Measurements from ENCODE around the gene RAB36. TPM values are rescaled to one million over a fixed set of nuclear protein-coding genes. Genes with fewer than 3 reads are reported as not detected.
A peak's percentile ranks its signal among the peaks of the same experiment; 100 is the strongest.

RAB36 gene
- total RNA-seq (2011; cell fraction: chromatin; rRNA removed; ENCODE audit: low replicate concordance), result not detected in 2 replicates
- not detected in 2 replicates for total RNA-seq (2011; cell fraction: nucleolus; rRNA removed)
- not detected in 2 replicates for total RNA-seq (2011; cell fraction: nucleoplasm; rRNA removed)
- total RNA-seq (2014; rRNA removed) (0.04 and 0.50 TPM in 2 replicates), total RNA-seq (2014; rRNA removed; fragmentation: Illumina TruSeq; extraction: Trizol) (not detected in 2 replicates), total RNA-seq (2015; rRNA removed; fragmentation: Illumina TruSeq; extraction: Trizol) (not detected in 2 replicates), total RNA-seq (2021) (0.09 TPM in 1 of 2 replicates, not detected in the other), polyA plus RNA-seq (2011; rRNA removed) (0.01 and 0.04 TPM in 2 replicates), polyA plus RNA-seq (2014; fragmentation: Illumina TruSeq; extraction: Trizol) (not detected in 2 replicates), polyA plus RNA-seq (2014; fragmentation: Nextera tagmentation; extraction: Ambion mirVana) (under 1 TPM; 0.04 to 0.08 TPM), polyA plus RNA-seq (2014; rRNA removed) (0.08 TPM in 1 of 2 replicates, not detected in the other), polyA minus RNA-seq (2011; rRNA and poly(A)+ RNA removed) (0.42 TPM in 1 of 2 replicates, not detected in the other), Bru-seq, nascent RNA (percentile 16 among the genes with signal in this experiment), BruChase-seq, experiment 1, labeled RNA remaining after a 2-hour chase (not detected), BruChase-seq, experiment 2, labeled RNA remaining after a 6-hour chase (percentile 9 among the genes with signal in this experiment)
- 0.58 TPM in 1 of 2 replicates, not detected in the other for polyA plus RNA-seq (2011; cell fraction: cytosol; rRNA removed)
- polyA plus RNA-seq (2011; cell fraction: nucleus; rRNA removed), result 0.06 TPM in 1 of 2 replicates, not detected in the other
- polyA plus RNA-seq (2012), result 0.08 and 0.18 TPM in 2 replicates
- not detected in 2 replicates for polyA minus RNA-seq (2011; cell fraction: cytosol; rRNA and poly(A)+ RNA removed)
- 0.11 and 0.40 TPM in 2 replicates for polyA minus RNA-seq (2011; cell fraction: nucleus; rRNA and poly(A)+ RNA removed)
- long read RNA-seq, experiment 1, partial matches to known transcripts, result 0 of 1 reads
- long read RNA-seq, experiment 1, other reads (novel, unspliced or antisense), result 1 of 1 reads
- long read RNA-seq, experiment 2, result 0 reads
- long read RNA-seq, experiment 3, result 0 reads

- intact Hi-C loops (cut with micrococcal nuclease) (loop anchor here (1.0 kb wide), 1 partner anchor 35 kb away; the partner anchor contains the start of gene BCR), in situ Hi-C loops (cut with MboI) (no loop called here)
- POLR2A ChIA-PET, result interaction anchor here (0.5 to 86.5 kb wide), 29 partner anchors 8 to 671 kb away, joined by 3 to 3476 read pairs (median 4); partner anchors contain the start of gene BCR
- no peaks in the 10 kb centered on the region for H3K36me3 ChIP-seq (ENCODE audit: control insufficient read depth, insufficient read depth, low read length)
- ATAC-seq (peak; percentile 90), DNase-seq (ENCODE audit: extremely low read depth in 1 of 4, low spot score in 3 of 4) (peak; percentile 60 to 100 (median 100)), FAIRE-seq (peak; percentile 94)
- H3K79me2 ChIP-seq (ENCODE audit: control insufficient read depth, insufficient read depth, low read length), result no peaks in the 10 kb centered on the region
- H3K9ac ChIP-seq (ENCODE audit: insufficient read depth in 1 of 2, low read depth in 2 of 2, low read length in 2 of 2), result peak within 1 kb of the TSS in 1 of 2 experiments; percentile 7; a peak in 2 of 4 replicates
- no TSS peak for BruUV-seq (replicated peaks)
- peak within 1 kb of the TSS; percentile 11; the same call in 1 of the 2 replicates for H2AFZ ChIP-seq (ENCODE audit: low read depth, low read length)
- H3K4me2 ChIP-seq (ENCODE audit: insufficient read depth, low read length), result peak within 1 kb of the TSS; percentile 52
- no peak within 1 kb of the TSS for H3K27ac ChIP-seq (ENCODE audit: extremely low read depth, low read depth, low read length)
- peaks cover 12% of the 10 kb centered on the region for H3K9me1 ChIP-seq (ENCODE audit: control insufficient read depth, insufficient read depth, low read length)
- WGBS (ENCODE audit: insufficient coverage, low coverage, missing lambda C conversion rate), result 27% methylated on average over 62 of the region's 62 CpGs
- peaks cover 16 to 30% of the 10 kb centered on the region in 2 experiments for H3K4me1 ChIP-seq (replicated peaks in 1 of 2; ENCODE audit: control insufficient read depth in 2 of 2, insufficient read depth in 2 of 2, low read length in 2 of 2)
- no peaks in the 10 kb centered on the region for H3K9me3 ChIP-seq (replicated peaks; ENCODE audit: control insufficient read depth, insufficient read depth, low read depth, low read length)
- no peak within 1 kb of the TSS for H3K4me3 ChIP-seq
- H4K20me1 ChIP-seq (replicated peaks; ENCODE audit: control insufficient read depth, insufficient read depth, low read length), result peaks cover 64% of the 10 kb centered on the region
- CTCF ChIA-PET (ENCODE audit: low intra/inter-chr PET ratio), result interaction anchor here (0.7 kb wide), 1 partner anchor 290 kb away, joined by 4 read pairs; no protein-coding TSS in a partner anchor
- peaks cover 31 to 42% of the 10 kb centered on the region in 2 experiments for H3K27me3 ChIP-seq (ENCODE audit: control insufficient read depth in 2 of 2, insufficient read depth in 2 of 2, low read length in 2 of 2)
- TF ChIP-seq CBFA2T3 (IDR thresholded peaks at IDR 0.05) (no peak), ZNF644 (tag; IDR thresholded peaks at IDR 0.05; ENCODE audit: low read depth) (no peak), ZNF174 (CRISPR knock-in tag; IDR thresholded peaks at IDR 0.05) (no peak), EGR1 (conservative IDR thresholded peaks at IDR 0.05) (no peak), FOXK1 (CRISPR knock-in tag; IDR thresholded peaks at IDR 0.05; ENCODE audit: borderline replicate concordance) (no peak), PRPF4 (IDR thresholded peaks at IDR 0.05; ENCODE audit: insufficient read depth, low read depth, low read length, poor library complexity, severe bottlenecking) (no peak), EP300 (IDR thresholded peaks at IDR 0.05; ENCODE audit: low read length) (no peak), ZHX1 (conservative IDR thresholded peaks at IDR 0.05; ENCODE audit: low read length) (no peak), SMAD3 (CRISPR knock-in tag; conservative IDR thresholded peaks at IDR 0.05) (no peak)
- TF ChIP-seq, protein P1, sequence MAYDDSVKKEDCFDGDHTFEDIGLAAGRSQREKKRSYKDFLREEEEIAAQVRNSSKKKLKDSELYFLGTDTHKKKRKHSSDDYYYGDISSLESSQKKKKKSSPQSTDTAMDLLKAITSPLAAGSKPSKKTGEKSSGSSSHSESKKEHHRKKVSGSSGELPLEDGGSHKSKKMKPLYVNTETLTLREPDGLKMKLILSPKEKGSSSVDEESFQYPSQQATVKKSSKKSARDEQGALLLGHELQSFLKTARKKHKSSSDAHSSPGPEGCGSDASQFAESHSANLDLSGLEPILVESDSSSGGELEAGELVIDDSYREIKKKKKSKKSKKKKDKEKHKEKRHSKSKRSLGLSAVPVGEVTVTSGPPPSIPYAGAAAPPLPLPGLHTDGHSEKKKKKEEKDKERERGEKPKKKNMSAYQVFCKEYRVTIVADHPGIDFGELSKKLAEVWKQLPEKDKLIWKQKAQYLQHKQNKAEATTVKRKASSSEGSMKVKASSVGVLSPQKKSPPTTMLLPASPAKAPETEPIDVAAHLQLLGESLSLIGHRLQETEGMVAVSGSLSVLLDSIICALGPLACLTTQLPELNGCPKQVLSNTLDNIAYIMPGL (CRISPR knock-in tag; IDR thresholded peaks at IDR 0.05), result peak; percentile 91
- TF ChIP-seq, protein P2, sequence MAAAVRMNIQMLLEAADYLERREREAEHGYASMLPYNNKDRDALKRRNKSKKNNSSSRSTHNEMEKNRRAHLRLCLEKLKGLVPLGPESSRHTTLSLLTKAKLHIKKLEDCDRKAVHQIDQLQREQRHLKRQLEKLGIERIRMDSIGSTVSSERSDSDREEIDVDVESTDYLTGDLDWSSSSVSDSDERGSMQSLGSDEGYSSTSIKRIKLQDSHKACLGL (CRISPR knock-in tag; IDR thresholded peaks at IDR 0.05; ENCODE audit: borderline replicate concordance, poor library complexity, severe bottlenecking), result no peak
Measured at GRCh38 chr22:23144932-23145877, at the start of gene RAB36. RAB36 (plus strand) TSS chr22:23145477; CDS start chr22:23146617, 1,140 bp downstream.

Measured in K562 (cell line).